Thoracic aorta (tissue), 2 donors: ENCODE data around the gene AASDH. TPM values are rescaled to one million over a fixed set of nuclear protein-coding genes. Genes with fewer than 3 reads are reported as not detected.

Experiments used
- ATAC-seq: fragments of 150-250 bp; one replicate; pipeline ENCODE4 v1.8.0; 2017; ENCODE audit warnings: low read depth; ENCODE audit not compliant: insufficient number of reproducible peaks, low FRiP score
- DNase-seq: peaks from one replicate; pipeline ENCODE4 v3.0.0-alpha.2; 2020; ENCODE audit warnings: low spot score
- H3K27ac ChIP-seq, 2 donors: fragments of 200-600 bp; sonication (generic); 1 replicate in 1 of 2; 2 replicates in 1 of 2; pipeline ENCODE4 v1.5.1; 2016; ENCODE audit warnings: mild to moderate bottlenecking in 2 of 2, moderate library complexity in 2 of 2
- H3K27me3 ChIP-seq: fragments of 200-600 bp; sonication (generic); replicated peaks from 2 replicates; pipeline ENCODE4 v1.6.0; 2016; ENCODE audit warnings: mild to moderate bottlenecking; ENCODE audit not compliant: insufficient read depth
- H3K36me3 ChIP-seq: fragments of 200-600 bp; sonication (generic); one replicate; pipeline ENCODE4 v1.5.1; 2016
- H3K4me1 ChIP-seq, 2 donors: fragments of 200-600 bp; sonication (generic); 1 replicate in 1 of 2; 2 replicates in 1 of 2; pipeline versions ENCODE4 v1.5.1 to v1.6.0; 2016; ENCODE audit warnings: low read depth in 2 of 2, mild to moderate bottlenecking in 1 of 2; ENCODE audit not compliant: control insufficient read depth in 1 of 2
- H3K4me3 ChIP-seq: fragments of 200-600 bp; sonication (generic); 2 replicates; pipeline ENCODE4 v1.5.1; 2016; ENCODE audit warnings: mild to moderate bottlenecking
- H3K9me3 ChIP-seq: fragments of 200-600 bp; sonication (generic); 2 replicates; pipeline ENCODE4 v1.5.1; 2016
- total RNA-seq, 2 donors: library from RNA; depleted of rRNA; stranded (reverse); fragments of >200 nt; gene quantifications; one replicate each; pipeline versions ENCODE4 v1.1.0 to v1.2.3, GENCODE V29; 2016
- TF ChIP-seq, protein P1 (sequence below): fragments of 200-600 bp; sonication (generic); IDR thresholded peaks from one replicate; pipeline ENCODE4 v1.5.1; 2019; ENCODE audit warnings: antibody characterized with exemption

AASDH gene
- total RNA-seq, 2 donors from 2014 or later: 4.6 to 7.9 TPM

DNA sequence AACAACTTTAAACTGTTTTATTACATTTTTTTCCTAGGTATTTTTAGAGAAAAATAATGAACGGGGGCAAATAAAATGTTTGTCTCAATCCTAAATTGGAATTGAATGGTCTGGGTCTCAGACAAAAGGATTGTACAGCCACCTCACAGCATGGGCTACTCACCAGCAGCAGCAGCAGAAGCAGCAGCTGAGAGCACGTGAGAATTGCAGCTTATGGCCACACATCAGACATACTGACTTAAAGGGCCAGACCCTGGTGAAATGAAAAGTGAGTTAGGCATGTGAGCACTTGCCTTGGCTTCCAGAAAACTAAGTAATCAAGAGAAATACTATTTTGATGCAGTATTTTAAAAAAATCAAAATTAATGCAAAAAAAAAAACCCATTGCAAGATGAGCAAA lies 56.6 kb downstream of the AASDH start:
- H3K27me3 ChIP-seq: no peaks in the 10 kb centered on the region
- TF ChIP-seq, protein P1, sequence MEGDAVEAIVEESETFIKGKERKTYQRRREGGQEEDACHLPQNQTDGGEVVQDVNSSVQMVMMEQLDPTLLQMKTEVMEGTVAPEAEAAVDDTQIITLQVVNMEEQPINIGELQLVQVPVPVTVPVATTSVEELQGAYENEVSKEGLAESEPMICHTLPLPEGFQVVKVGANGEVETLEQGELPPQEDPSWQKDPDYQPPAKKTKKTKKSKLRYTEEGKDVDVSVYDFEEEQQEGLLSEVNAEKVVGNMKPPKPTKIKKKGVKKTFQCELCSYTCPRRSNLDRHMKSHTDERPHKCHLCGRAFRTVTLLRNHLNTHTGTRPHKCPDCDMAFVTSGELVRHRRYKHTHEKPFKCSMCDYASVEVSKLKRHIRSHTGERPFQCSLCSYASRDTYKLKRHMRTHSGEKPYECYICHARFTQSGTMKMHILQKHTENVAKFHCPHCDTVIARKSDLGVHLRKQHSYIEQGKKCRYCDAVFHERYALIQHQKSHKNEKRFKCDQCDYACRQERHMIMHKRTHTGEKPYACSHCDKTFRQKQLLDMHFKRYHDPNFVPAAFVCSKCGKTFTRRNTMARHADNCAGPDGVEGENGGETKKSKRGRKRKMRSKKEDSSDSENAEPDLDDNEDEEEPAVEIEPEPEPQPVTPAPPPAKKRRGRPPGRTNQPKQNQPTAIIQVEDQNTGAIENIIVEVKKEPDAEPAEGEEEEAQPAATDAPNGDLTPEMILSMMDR: no peak
- no peaks in the 10 kb centered on the region for H3K4me1 ChIP-seq
- no peaks in the 10 kb centered on the region for H3K36me3 ChIP-seq
- DNase-seq (no peak), ATAC-seq (no peak)
- no peaks in the 10 kb centered on the region for H3K9me3 ChIP-seq
- no peak overlapping the region for H3K27ac ChIP-seq
- no peak overlapping the region for H3K4me3 ChIP-seq

DNA sequence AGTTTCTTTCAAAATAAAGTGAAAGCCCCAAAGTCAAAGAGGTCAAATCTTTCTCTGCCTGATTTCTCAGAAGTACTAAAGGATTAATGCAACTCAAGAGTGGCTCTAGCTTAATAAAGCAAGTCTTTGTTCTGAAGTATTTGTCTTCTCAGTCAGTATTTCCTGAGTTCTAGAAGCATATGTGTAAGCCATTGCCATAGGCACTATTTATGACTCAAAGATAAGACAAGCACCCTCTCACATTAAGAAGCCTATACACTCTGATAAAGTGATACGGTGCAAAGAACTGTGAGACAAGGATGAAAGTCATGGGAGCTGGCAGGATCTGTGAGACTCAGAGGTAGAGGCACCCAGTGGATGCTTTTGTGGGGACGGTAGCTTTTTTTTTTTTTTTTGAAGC lies 60.9 kb downstream of the AASDH start:
- H3K27ac ChIP-seq: no peak overlapping the region
- no peaks in the 10 kb centered on the region for H3K4me1 ChIP-seq
- no peaks in the 10 kb centered on the region for H3K9me3 ChIP-seq
- DNase-seq (no peak), ATAC-seq (no peak)
- TF ChIP-seq, protein P1: no peak
- H3K36me3 ChIP-seq: no peaks in the 10 kb centered on the region
- H3K4me3 ChIP-seq: no peak overlapping the region
- H3K27me3 ChIP-seq: no peaks in the 10 kb centered on the region

DNA sequence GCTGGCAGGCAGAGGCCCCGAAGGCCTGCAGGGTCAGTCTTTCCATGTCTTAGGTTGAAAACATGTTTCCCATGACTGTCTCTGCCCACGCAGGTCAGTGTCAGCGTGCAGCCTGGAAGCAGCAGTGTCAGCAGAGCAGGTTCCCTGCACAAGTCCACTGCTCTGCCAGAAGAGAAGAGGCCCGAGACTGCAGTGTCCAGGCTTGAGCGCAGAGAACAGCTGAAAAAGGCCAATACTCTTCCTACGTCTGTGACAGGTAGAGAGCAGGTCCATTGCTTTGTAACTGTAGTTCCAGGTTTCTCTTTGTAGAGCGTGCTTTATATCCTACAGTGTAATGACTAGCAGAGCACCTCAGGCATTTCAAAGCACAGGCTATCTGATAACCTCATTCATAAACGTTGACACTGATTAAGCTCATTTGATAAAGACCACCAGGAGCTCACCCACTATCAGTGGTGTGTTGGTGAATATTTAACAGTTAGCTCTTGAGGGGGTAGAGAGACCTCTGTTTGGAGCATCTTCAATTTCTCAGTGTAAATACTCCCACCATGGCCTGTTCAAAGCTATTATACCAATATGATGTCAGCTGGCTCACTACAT lies 63.2 kb downstream of the AASDH start:
- TF ChIP-seq, protein P1: no peak
- no peak overlapping the region for H3K4me3 ChIP-seq
- H3K27ac ChIP-seq: no peak overlapping the region
- DNase-seq: no peak
- H3K36me3 ChIP-seq: no peaks in the 10 kb centered on the region
- H3K27me3 ChIP-seq: no peaks in the 10 kb centered on the region
- ATAC-seq: no peak
- H3K9me3 ChIP-seq: no peaks in the 10 kb centered on the region
- no peaks in the 10 kb centered on the region for H3K4me1 ChIP-seq

DNA sequence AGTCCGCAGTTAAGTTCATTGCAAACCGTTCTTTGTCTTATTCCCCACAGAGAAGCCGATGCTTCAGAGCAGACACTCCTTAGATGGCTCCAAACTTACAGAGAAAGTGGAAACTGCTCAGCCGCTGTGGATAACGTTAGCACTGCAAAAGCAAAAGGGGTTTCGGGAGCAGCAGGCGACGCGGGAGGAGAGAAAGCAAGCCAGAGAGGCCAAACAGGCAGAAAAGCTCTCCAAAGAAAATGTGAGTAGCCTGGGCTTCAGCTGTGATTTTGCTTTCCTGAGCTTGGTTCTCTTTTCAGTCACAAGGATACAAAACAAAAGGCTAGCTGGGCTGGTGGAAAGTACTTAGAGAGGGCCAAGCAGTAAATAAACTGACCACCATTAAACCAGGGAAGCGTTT lies 64.0 kb downstream of the AASDH start:
- DNase-seq (no peak), ATAC-seq (no peak)
- Histone ChIP-seq H3K4me1 (no peaks in the 10 kb centered on the region), H3K27ac (no peak overlapping the region), H3K27me3 (no peaks in the 10 kb centered on the region), H3K9me3 (no peaks in the 10 kb centered on the region), H3K36me3 (no peaks in the 10 kb centered on the region), H3K4me3 (no peak overlapping the region)
- TF ChIP-seq, protein P1: no peak

DNA sequence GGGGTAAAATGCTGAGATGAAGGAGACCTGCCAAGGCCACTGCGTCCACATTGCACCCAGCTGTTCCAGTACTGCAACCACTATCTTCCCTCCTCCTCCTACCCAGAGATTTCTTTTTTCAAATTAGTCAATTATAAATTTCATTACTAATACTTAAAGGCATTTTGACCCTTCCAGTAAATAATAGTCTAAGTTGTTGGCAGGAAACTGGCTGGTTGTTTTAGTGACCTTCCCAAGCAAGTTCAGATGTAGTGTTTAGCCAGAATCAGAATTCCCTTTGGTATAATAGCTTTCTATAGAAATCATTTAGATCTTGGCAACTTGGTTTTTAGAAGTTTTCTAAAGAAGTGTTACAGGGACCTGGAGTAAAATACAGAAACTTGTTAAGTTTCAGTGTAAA lies 66.0 kb downstream of the AASDH start:
- no peaks in the 10 kb centered on the region for H3K4me1 ChIP-seq
- DNase-seq (no peak), ATAC-seq (no peak)
- no peaks in the 10 kb centered on the region for H3K36me3 ChIP-seq
- TF ChIP-seq, protein P1: no peak
- no peaks in the 10 kb centered on the region for H3K27me3 ChIP-seq
- no peaks in the 10 kb centered on the region for H3K9me3 ChIP-seq
- no peak overlapping the region for H3K4me3 ChIP-seq
- H3K27ac ChIP-seq: no peak overlapping the region
